Stomach smooth muscle (tissue), 2 donors: ENCODE measurements around the gene ZBTB12.

Experiments used
- H3K27ac ChIP-seq: one replicate; pipeline ENCODE4 v1.7.0; 2013; ENCODE audit warnings: mild to moderate bottlenecking, low read length, inconsistent platforms
- H3K27me3 ChIP-seq, 2 donors: one replicate each; pipeline ENCODE4 v1.7.0; 2013; ENCODE audit warnings: low read length in 2 of 2; ENCODE audit not compliant: insufficient read depth in 2 of 2, control insufficient read depth in 1 of 2
- H3K36me3 ChIP-seq, 2 donors: one replicate each; pipeline ENCODE4 v1.7.0; 2013; ENCODE audit warnings: low read length in 2 of 2; ENCODE audit not compliant: control insufficient read depth in 2 of 2, insufficient read depth in 2 of 2
- H3K4me1 ChIP-seq: one replicate; pipeline ENCODE4 v1.7.0; 2013; ENCODE audit warnings: low read length; ENCODE audit not compliant: control insufficient read depth, insufficient read depth
- H3K4me3 ChIP-seq, 2 donors: one replicate each; pipeline ENCODE4 v1.7.0; 2013; ENCODE audit warnings: low read length in 2 of 2
- H3K9ac ChIP-seq, 2 donors: one replicate each; pipeline ENCODE4 v1.7.0; 2013; ENCODE audit warnings: low read length in 2 of 2, mild to moderate bottlenecking in 1 of 2
- H3K9me3 ChIP-seq, 2 donors: one replicate each; pipeline ENCODE4 v1.7.0; 2013; ENCODE audit warnings: low read length in 2 of 2; ENCODE audit not compliant: control insufficient read depth in 2 of 2
- donor health status: healthy.
- donor health status: Pancreatic carcinoma.

Gene ZBTB12

GRCh38 chr6:31901953-31902643 lies at the start of gene ZBTB12:
Gene ZBTB12 (minus strand): TSS chr6:31902086. CDS start chr6:31901305, 781 bp downstream.
- Histone ChIP-seq H3K27ac (peak within 1 kb of the TSS; percentile 85), H3K4me1 (peaks cover 28% of the 10 kb centered on the region), H3K9me3 (no peaks in the 10 kb centered on the region), H3K27me3 (no peaks in the 10 kb centered on the region), H3K9ac (peak within 1 kb of the TSS; percentile 84 to 87), H3K36me3 (no peaks in the 10 kb centered on the region), H3K4me3 (peak within 1 kb of the TSS; percentile 88 to 90)

DNA sequence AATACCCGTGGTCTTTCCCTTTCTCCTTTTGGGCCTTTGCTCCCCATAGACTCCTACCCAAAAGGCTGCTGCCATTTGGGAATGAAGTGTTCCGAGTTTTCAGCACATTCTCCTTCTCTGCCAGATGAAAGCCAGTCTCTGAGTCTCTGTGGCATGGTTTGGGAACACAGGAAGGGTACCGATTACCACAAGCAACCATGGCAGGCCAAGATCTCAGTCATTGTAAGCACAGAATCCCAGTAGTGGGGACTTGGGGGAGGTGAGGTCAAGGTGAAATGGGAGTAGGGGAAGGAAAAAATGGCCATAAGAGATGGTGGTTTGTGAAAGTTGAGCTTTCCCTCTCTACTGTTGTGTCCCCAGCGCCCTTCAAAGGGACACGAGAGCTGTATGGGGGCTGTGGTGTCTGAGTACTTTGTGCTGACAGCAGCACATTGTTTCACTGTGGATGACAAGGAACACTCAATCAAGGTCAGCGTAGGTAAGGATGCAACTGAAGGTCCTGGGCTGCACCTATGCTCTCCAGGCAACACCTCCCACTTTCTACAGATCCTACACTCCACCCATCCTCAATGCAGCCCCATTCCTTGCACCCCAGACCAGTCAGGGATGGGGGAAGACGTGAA lies 48.2 kb upstream of the ZBTB12 start:
- no peaks in the 10 kb centered on the region for H3K9me3 ChIP-seq
- H3K36me3 ChIP-seq, result peaks cover 33 to 35% of the 10 kb centered on the region in 2 donors
- no peak overlapping the region for H3K4me3 ChIP-seq
- no peaks in the 10 kb centered on the region for H3K27me3 ChIP-seq
- peaks cover 15% of the 10 kb centered on the region for H3K4me1 ChIP-seq
- no peak overlapping the region for H3K9ac ChIP-seq
- no peak overlapping the region for H3K27ac ChIP-seq

DNA sequence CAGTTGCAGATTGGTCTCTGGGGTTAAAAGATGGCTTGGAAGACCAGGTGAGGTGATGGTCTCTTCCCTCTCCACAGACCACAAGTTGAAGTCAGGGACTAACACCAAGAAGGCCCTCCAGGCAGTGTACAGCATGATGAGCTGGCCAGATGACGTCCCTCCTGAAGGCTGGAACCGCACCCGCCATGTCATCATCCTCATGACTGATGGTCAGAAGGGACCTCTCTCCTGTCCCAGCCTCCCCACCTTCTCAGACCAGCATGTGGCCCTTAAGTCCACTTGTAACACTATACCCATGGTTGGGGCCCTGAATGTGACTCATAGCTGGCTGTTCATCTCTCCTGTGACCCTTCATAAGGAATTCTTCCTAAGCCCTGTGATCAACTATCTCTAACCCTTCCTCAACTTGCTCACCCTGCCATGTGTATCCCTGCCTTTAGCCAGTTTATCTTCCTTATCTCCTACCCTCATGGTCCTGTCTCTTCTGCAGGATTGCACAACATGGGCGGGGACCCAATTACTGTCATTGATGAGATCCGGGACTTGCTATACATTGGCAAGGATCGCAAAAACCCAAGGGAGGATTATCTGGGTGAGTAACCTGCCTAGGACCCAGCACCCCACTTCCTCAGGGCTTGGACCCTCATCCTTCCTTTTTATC lies 47.0 kb upstream of the ZBTB12 start:
- H3K9me3 ChIP-seq, result no peaks in the 10 kb centered on the region
- peaks cover 16% of the 10 kb centered on the region for H3K4me1 ChIP-seq
- no peak overlapping the region for H3K4me3 ChIP-seq
- no peak overlapping the region for H3K27ac ChIP-seq
- H3K27me3 ChIP-seq, result no peaks in the 10 kb centered on the region
- H3K9ac ChIP-seq, result no peak overlapping the region
- peaks cover 22 to 23% of the 10 kb centered on the region in 2 donors for H3K36me3 ChIP-seq

DNA sequence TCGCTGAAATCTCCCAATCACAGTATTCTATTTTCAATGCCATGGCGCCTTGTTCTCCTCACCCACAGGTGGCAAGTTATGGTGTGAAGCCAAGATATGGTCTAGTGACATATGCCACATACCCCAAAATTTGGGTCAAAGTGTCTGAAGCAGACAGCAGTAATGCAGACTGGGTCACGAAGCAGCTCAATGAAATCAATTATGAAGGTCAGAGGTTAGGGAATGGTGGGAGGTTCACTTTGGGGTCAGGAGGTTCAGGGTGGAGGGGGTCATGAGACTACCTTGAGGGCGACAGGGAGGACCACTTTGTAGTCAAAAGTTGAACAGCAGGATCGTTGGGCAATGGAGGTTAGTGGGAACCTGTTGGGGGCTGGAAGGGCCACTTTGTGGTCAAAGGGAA lies 46.4 kb upstream of the ZBTB12 start:
- H3K27ac ChIP-seq, result no peak overlapping the region
- H3K4me1 ChIP-seq, result peaks cover 16% of the 10 kb centered on the region
- no peak overlapping the region for H3K4me3 ChIP-seq
- peaks cover 16 to 18% of the 10 kb centered on the region in 2 donors for H3K36me3 ChIP-seq
- H3K9me3 ChIP-seq, result no peaks in the 10 kb centered on the region
- no peaks in the 10 kb centered on the region for H3K27me3 ChIP-seq
- no peak overlapping the region for H3K9ac ChIP-seq

DNA sequence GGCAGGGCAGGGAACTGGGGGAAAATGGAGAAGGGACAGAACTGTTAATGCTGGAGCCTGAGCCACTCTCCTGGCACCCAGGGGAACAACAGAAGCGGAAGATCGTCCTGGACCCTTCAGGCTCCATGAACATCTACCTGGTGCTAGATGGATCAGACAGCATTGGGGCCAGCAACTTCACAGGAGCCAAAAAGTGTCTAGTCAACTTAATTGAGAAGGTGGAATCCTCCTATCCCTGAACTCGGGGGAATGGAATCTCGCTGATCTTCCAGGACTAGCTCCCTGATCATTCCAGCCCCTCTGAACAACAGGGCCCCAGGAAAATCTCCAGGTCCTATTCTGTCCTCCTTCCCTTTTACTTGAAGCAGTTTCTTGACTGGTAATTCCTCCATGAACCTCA lies 46.0 kb upstream of the ZBTB12 start:
- Histone ChIP-seq H3K27me3 (peaks cover 2% of the 10 kb centered on the region in 2 donors), H3K9ac (no peak overlapping the region), H3K4me1 (peaks cover 16% of the 10 kb centered on the region), H3K36me3 (peaks cover 12 to 14% of the 10 kb centered on the region in 2 donors), H3K9me3 (no peaks in the 10 kb centered on the region), H3K4me3 (no peak overlapping the region), H3K27ac (no peak overlapping the region)

- no peak overlapping the region for H3K9ac ChIP-seq
- no peaks in the 10 kb centered on the region for H3K9me3 ChIP-seq
- no peak overlapping the region for H3K27ac ChIP-seq
- H3K4me3 ChIP-seq, result no peak overlapping the region
- peaks cover 16% of the 10 kb centered on the region for H3K4me1 ChIP-seq
- H3K36me3 ChIP-seq, result peaks cover 7 to 8% of the 10 kb centered on the region in 2 donors
- H3K27me3 ChIP-seq, result peaks cover 2 to 5% of the 10 kb centered on the region in 2 donors
Measured at GRCh38 chr6:31947070-31947675, 45.3 kb upstream of the ZBTB12 start.

- Histone ChIP-seq H3K9me3 (no peaks in the 10 kb centered on the region), H3K4me3 (peak overlapping the region in 1 of 2 donors; percentile 66), H3K36me3 (peaks cover 0 to 3% of the 10 kb centered on the region in 2 donors), H3K9ac (peak overlapping the region; percentile 4 to 64), H3K4me1 (peaks cover 16% of the 10 kb centered on the region), H3K27ac (peak overlapping the region; percentile 53), H3K27me3 (peaks cover 2 to 5% of the 10 kb centered on the region in 2 donors)
Measured at GRCh38 chr6:31946370-31946885, 44.5 kb upstream of the ZBTB12 start.

DNA sequence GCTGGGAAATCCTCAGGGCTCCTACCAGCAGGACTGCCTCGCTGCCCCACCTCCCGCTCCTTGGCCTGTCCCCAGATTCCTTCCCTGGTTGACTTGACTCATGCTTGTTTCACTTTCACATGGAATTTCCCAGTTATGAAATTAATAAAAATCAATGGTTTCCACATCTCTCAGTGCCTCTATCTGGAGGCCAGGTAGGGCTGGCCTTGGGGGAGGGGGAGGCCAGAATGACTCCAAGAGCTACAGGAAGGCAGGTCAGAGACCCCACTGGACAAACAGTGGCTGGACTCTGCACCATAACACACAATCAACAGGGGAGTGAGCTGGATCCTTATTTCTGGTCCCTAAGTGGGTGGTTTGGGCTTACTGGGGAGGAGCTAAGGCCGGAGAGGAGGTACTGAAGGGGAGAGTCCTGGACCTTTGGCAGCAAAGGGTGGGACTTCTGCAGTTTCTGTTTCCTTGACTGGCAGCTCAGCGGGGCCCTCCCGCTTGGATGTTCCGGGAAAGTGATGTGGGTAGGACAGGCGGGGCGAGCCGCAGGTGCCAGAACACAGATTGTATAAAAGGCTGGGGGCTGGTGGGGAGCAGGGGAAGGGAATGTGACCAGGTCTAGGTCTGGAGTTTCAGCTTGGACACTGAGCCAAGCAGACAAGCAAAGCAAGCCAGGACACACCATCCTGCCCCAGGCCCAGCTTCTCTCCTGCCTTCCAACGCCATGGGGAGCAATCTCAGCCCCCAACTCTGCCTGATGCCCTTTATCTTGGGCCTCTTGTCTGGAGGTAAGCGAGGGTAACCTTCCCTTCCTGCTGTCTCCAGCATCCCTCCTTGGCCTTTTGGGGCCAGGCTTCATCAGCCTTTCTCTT lies 43.9 kb upstream of the ZBTB12 start, which contains the start of gene CFB:
Gene CFB (plus strand): TSS at position 589 of the 863 bp plus-strand sequence. CDS start 127 bp downstream, at position 716.
- Histone ChIP-seq H3K36me3 (no peaks in the 10 kb centered on the region), H3K4me1 (peaks cover 16% of the 10 kb centered on the region), H3K4me3 (peak within 1 kb of the TSS; percentile 23 to 66), H3K27ac (peak within 1 kb of the TSS; percentile 53), H3K27me3 (peaks cover 2 to 7% of the 10 kb centered on the region in 2 donors), H3K9ac (peak within 1 kb of the TSS; percentile 4 to 64), H3K9me3 (no peaks in the 10 kb centered on the region)

DNA sequence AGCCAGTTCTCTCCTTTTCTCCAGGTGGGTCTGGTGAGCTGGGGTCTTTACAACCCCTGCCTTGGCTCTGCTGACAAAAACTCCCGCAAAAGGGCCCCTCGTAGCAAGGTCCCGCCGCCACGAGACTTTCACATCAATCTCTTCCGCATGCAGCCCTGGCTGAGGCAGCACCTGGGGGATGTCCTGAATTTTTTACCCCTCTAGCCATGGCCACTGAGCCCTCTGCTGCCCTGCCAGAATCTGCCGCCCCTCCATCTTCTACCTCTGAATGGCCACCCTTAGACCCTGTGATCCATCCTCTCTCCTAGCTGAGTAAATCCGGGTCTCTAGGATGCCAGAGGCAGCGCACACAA lies 43.2 kb upstream of the ZBTB12 start:
- H3K9ac ChIP-seq, result no peak overlapping the region
- no peaks in the 10 kb centered on the region for H3K9me3 ChIP-seq
- H3K36me3 ChIP-seq, result no peaks in the 10 kb centered on the region
- H3K4me1 ChIP-seq, result peaks cover 16% of the 10 kb centered on the region
- peak overlapping the region; percentile 53 for H3K27ac ChIP-seq
- H3K27me3 ChIP-seq, result peaks cover 2 to 9% of the 10 kb centered on the region in 2 donors
- peak overlapping the region in 1 of 2 donors; percentile 66 for H3K4me3 ChIP-seq

GRCh38 chr6:31943742-31944141 lies 41.9 kb upstream of the ZBTB12 start:
- Histone ChIP-seq H3K9ac (no peak overlapping the region), H3K9me3 (no peaks in the 10 kb centered on the region), H3K4me1 (peaks cover 16% of the 10 kb centered on the region), H3K4me3 (no peak overlapping the region), H3K27ac (no peak overlapping the region), H3K36me3 (no peaks in the 10 kb centered on the region), H3K27me3 (peaks cover 2 to 9% of the 10 kb centered on the region in 2 donors)
